WTC11 (cell line): ENCODE results near the gene LGR6. TPM values are rescaled to one million over a fixed set of nuclear protein-coding genes. Genes with fewer than 3 reads are reported as not detected.

Experiments used
- ATAC-seq: fragments of 200-7000 bp; cut with Tn5 transposase; 2 replicates; pipeline ENCODE4 v1.10.0; 2021; ENCODE audit warnings: mild to moderate bottlenecking, moderate library complexity
- CTCF ChIA-PET: fragments of 300-600 bp; sonication (Branson Sonifier 250); formaldehyde crosslinking; loops from one replicate; lab custom pipeline; 2021; ENCODE audit warnings: antibody characterized with exemption; lab: Charles Lee
- POLR2A ChIA-PET: fragments of 350-600 bp; sonication (Branson Sonifier 250); formaldehyde crosslinking; loops from one replicate; lab custom pipeline; 2021; ENCODE audit warnings: antibody characterized with exemption; lab: Charles Lee
- DNase-seq: peaks from one replicate; pipeline ENCODE4 v3.0.0; 2021; ENCODE audit warnings: low spot score
- H3K27ac Mint-ChIP-seq: 2 replicates; pipeline ENCODE4 v1.8.0; 2021; ENCODE audit warnings: mixed read lengths
- H3K27me3 Mint-ChIP-seq: 2 replicates; pipeline ENCODE4 v1.8.0; 2021; ENCODE audit warnings: low read depth, mild to moderate bottlenecking, moderate library complexity, mixed read lengths
- H3K36me3 Mint-ChIP-seq: 2 replicates; pipeline ENCODE4 v1.8.0; 2021; ENCODE audit warnings: mixed read lengths
- H3K4me1 Mint-ChIP-seq: 2 replicates; pipeline ENCODE4 v1.8.0; 2022; ENCODE audit warnings: mixed read lengths
- H3K4me3 Mint-ChIP-seq: 2 replicates; pipeline ENCODE4 v1.8.0; 2021; ENCODE audit warnings: mild to moderate bottlenecking, moderate library complexity, mixed read lengths
- H3K9me3 Mint-ChIP-seq: 2 replicates; pipeline ENCODE4 v1.8.0; 2021; ENCODE audit warnings: mixed read lengths
- ATF1 ChIP-seq: sonication (generic); formaldehyde crosslinking; IDR thresholded peaks from 2 replicates; pipeline ENCODE4 v1.8.1; 2023; ENCODE audit warnings: mild to moderate bottlenecking, moderate library complexity, missing genetic modification reagents
- CBFB ChIP-seq: sonication (generic); formaldehyde crosslinking; IDR thresholded peaks from 2 replicates; pipeline ENCODE4 v1.8.1; 2022; ENCODE audit warnings: mild to moderate bottlenecking, low read depth, missing genetic modification reagents
- CREB1 ChIP-seq: sonication (generic); formaldehyde crosslinking; IDR thresholded peaks from 2 replicates; pipeline ENCODE4 v1.8.0; 2023; ENCODE audit warnings: mild to moderate bottlenecking, missing genetic modification reagents
- KAT7 ChIP-seq: sonication (generic); formaldehyde crosslinking; IDR thresholded peaks from 2 replicates; pipeline ENCODE4 v1.8.1; 2023; ENCODE audit warnings: missing genetic modification reagents, mild to moderate bottlenecking, borderline replicate concordance
- MXD4 ChIP-seq: fragments of 250-450 bp; sonication (Bioruptor Pico); IDR thresholded peaks from 2 replicates; pipeline ENCODE4 v1.8.0; 2021; ENCODE audit warnings: mild to moderate bottlenecking, moderate library complexity, borderline replicate concordance
- NFYB ChIP-seq: sonication (generic); formaldehyde crosslinking; conservative IDR thresholded peaks from 2 replicates; pipeline ENCODE4 v1.8.0; 2022; ENCODE audit warnings: low read depth, missing genetic modification reagents
- SMAD3 ChIP-seq: sonication (generic); formaldehyde crosslinking; IDR thresholded peaks from 2 replicates; pipeline ENCODE4 v1.8.0; 2022; ENCODE audit warnings: missing genetic modification reagents, mild to moderate bottlenecking, borderline replicate concordance
- SMAD4 ChIP-seq: sonication (generic); formaldehyde crosslinking; IDR thresholded peaks from 2 replicates; pipeline ENCODE4 v1.8.0; 2022; ENCODE audit warnings: mild to moderate bottlenecking, missing genetic modification reagents
- SP1 ChIP-seq: sonication (generic); formaldehyde crosslinking; conservative IDR thresholded peaks from 2 replicates; pipeline ENCODE4 v1.8.1; 2022; ENCODE audit warnings: missing genetic modification reagents
- TCF7 ChIP-seq: sonication (generic); formaldehyde crosslinking; IDR thresholded peaks from 2 replicates; pipeline ENCODE4 v1.8.0; 2022; ENCODE audit warnings: mild to moderate bottlenecking, low read depth, missing genetic modification reagents, moderate library complexity
- TEAD1 ChIP-seq: sonication (generic); formaldehyde crosslinking; IDR thresholded peaks from 2 replicates; pipeline ENCODE4 v1.8.0; 2022; ENCODE audit warnings: mild to moderate bottlenecking, missing genetic modification reagents
- TP53 ChIP-seq: sonication (generic); formaldehyde crosslinking; IDR thresholded peaks from 2 replicates; pipeline ENCODE4 v1.8.1; 2023; ENCODE audit warnings: mild to moderate bottlenecking, missing genetic modification reagents
- ZNF138 ChIP-seq: sonication (generic); formaldehyde crosslinking; conservative IDR thresholded peaks from 2 replicates; pipeline ENCODE4 v1.8.1; 2022; ENCODE audit warnings: mild to moderate bottlenecking, moderate library complexity, missing genetic modification reagents
- total RNA-seq: library from RNA; stranded (reverse); gene quantifications from 3 replicates; pipeline ENCODE4 v1.2.3, GENCODE V29; 2021
- TF ChIP-seq, protein P1 (sequence below): sonication (generic); formaldehyde crosslinking; IDR thresholded peaks from 2 replicates; pipeline ENCODE4 v1.8.0; 2022; ENCODE audit warnings: mild to moderate bottlenecking, missing genetic modification reagents
- TF ChIP-seq, protein P2 (sequence below): sonication (generic); formaldehyde crosslinking; IDR thresholded peaks from 2 replicates; pipeline ENCODE4 v1.8.0; 2022; ENCODE audit warnings: mild to moderate bottlenecking, missing genetic modification reagents
- TF ChIP-seq, protein P3 (sequence below): sonication (generic); formaldehyde crosslinking; IDR thresholded peaks from 2 replicates; pipeline ENCODE4 v1.8.1; 2023; ENCODE audit warnings: mild to moderate bottlenecking, missing genetic modification reagents, moderate library complexity
- TF ChIP-seq, protein P4 (sequence below): fragments of 250-450 bp; sonication (Bioruptor Pico); IDR thresholded peaks from 2 replicates; pipeline ENCODE4 v1.9.0; 2021; ENCODE audit warnings: moderate library complexity, mild to moderate bottlenecking, inconsistent platforms, borderline replicate concordance
- TF ChIP-seq, protein P5 (sequence below): sonication (generic); formaldehyde crosslinking; IDR thresholded peaks from 2 replicates; pipeline ENCODE4 v1.8.0; 2022; ENCODE audit warnings: missing genetic modification reagents
- TF ChIP-seq, protein P6 (sequence below): sonication (generic); formaldehyde crosslinking; conservative IDR thresholded peaks from 2 replicates; pipeline ENCODE4 v1.8.1; 2022; ENCODE audit warnings: mild to moderate bottlenecking, missing genetic modification reagents

Gene LGR6
- total RNA-seq, 1 experiment from 2014 or later = 1.1 TPM

DNA sequence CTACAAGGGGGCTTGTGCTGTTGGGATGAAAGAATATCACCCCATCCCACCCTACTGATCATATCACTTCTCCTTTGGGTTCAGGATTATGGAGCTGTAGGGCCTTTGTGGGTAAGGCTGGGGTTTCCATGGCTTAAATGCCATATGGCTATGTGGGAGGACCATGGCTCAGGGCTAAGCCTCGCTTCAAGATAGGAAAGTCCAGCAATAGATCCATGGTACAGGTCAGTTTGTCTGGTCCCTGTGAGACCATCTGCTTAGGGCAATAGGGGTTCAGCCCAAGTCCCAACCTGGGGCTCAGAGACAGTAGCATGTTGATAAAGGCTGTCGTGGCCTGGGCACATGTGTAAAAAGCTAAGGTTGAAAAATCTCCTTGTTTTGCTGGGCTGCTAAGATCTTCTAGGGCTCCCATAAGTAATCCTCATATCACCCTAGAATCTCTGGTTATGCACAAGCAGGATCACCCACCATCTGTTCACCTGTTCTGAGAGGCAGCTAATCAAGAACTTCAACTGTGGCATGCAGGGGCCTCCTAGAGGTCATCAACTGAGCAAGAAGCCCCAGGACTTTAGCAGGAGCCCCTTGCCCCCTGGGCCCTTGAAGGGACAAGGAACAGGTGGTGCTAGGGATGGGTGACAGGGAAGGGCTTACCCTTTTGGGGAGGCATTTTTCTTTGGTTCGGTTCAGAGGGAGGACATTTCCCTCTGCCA lies 81.6 kb downstream of the LGR6 start:
- no peaks in the 10 kb centered on the region for H3K36me3 Mint-ChIP-seq
- no peak for DNase-seq
- H3K27ac Mint-ChIP-seq = no peak overlapping the region
- peaks cover 3% of the 10 kb centered on the region; the same call in 1 of the 2 replicates for H3K4me1 Mint-ChIP-seq
- H3K4me3 Mint-ChIP-seq = no peak overlapping the region
- TF ChIP-seq, protein P1, sequence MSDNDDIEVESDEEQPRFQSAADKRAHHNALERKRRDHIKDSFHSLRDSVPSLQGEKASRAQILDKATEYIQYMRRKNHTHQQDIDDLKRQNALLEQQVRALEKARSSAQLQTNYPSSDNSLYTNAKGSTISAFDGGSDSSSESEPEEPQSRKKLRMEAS (CRISPR knock-in tag) = no peak
- TF ChIP-seq, protein P2, sequence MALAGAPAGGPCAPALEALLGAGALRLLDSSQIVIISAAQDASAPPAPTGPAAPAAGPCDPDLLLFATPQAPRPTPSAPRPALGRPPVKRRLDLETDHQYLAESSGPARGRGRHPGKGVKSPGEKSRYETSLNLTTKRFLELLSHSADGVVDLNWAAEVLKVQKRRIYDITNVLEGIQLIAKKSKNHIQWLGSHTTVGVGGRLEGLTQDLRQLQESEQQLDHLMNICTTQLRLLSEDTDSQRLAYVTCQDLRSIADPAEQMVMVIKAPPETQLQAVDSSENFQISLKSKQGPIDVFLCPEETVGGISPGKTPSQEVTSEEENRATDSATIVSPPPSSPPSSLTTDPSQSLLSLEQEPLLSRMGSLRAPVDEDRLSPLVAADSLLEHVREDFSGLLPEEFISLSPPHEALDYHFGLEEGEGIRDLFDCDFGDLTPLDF (CRISPR knock-in tag) = no peak
- peaks cover 4% of the 10 kb centered on the region for H3K27me3 Mint-ChIP-seq
- ATAC-seq = no peak
- CTCF ChIA-PET = interaction anchor here (0.9 to 7.5 kb wide), 12 partner anchors 8 to 120 kb away, joined by 3 to 34 read pairs (median 6); partner anchors contain the start of genes LGR6 and UBE2T
- no peaks in the 10 kb centered on the region for H3K9me3 Mint-ChIP-seq
- POLR2A ChIA-PET = no interaction called here

DNA sequence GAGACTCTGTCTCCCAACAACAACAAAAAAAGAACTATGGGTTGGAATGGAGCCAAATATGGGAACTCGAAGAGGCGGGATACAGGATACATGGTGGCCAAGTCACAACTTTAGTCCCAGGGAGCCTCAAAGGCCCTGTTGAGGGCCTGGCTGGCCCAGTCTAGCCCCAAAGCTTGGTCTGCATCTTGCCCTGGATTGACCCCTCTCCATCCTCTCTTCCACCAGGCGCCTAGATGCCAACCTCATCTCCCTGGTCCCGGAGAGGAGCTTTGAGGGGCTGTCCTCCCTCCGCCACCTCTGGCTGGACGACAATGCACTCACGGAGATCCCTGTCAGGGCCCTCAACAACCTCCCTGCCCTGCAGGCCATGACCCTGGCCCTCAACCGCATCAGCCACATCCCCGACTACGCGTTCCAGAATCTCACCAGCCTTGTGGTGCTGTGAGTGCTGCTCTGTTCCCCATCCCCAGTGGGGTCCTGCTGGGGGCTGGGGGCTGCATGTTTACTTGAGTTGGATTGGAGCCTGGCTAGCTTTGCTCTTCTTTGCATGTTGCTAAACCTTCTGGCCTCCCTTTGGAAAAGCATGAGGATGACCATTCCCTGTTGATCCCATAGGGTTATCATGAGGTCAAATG lies 82.6 kb downstream of the LGR6 start:
- CTCF ChIA-PET = no interaction called here
- no peak overlapping the region for H3K27ac Mint-ChIP-seq
- no peak for TF ChIP-seq TCF7 (CRISPR knock-in tag)
- TF ChIP-seq CBFB (CRISPR knock-in tag) = no peak
- TF ChIP-seq, protein P3, sequence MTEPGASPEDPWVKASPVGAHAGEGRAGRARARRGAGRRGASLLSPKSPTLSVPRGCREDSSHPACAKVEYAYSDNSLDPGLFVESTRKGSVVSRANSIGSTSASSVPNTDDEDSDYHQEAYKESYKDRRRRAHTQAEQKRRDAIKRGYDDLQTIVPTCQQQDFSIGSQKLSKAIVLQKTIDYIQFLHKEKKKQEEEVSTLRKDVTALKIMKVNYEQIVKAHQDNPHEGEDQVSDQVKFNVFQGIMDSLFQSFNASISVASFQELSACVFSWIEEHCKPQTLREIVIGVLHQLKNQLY (CRISPR knock-in tag) = no peak
- TF ChIP-seq, protein P4, sequence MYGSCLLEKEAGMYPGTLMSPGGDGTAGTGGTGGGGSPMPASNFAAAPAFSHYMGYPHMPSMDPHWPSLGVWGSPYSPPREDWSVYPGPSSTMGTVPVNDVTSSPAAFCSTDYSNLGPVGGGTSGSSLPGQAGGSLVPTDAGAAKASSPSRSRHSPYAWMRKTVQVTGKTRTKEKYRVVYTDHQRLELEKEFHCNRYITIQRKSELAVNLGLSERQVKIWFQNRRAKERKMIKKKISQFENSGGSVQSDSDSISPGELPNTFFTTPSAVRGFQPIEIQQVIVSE = no peak
- TF ChIP-seq SMAD4 = no peak
- TF ChIP-seq, protein P5, sequence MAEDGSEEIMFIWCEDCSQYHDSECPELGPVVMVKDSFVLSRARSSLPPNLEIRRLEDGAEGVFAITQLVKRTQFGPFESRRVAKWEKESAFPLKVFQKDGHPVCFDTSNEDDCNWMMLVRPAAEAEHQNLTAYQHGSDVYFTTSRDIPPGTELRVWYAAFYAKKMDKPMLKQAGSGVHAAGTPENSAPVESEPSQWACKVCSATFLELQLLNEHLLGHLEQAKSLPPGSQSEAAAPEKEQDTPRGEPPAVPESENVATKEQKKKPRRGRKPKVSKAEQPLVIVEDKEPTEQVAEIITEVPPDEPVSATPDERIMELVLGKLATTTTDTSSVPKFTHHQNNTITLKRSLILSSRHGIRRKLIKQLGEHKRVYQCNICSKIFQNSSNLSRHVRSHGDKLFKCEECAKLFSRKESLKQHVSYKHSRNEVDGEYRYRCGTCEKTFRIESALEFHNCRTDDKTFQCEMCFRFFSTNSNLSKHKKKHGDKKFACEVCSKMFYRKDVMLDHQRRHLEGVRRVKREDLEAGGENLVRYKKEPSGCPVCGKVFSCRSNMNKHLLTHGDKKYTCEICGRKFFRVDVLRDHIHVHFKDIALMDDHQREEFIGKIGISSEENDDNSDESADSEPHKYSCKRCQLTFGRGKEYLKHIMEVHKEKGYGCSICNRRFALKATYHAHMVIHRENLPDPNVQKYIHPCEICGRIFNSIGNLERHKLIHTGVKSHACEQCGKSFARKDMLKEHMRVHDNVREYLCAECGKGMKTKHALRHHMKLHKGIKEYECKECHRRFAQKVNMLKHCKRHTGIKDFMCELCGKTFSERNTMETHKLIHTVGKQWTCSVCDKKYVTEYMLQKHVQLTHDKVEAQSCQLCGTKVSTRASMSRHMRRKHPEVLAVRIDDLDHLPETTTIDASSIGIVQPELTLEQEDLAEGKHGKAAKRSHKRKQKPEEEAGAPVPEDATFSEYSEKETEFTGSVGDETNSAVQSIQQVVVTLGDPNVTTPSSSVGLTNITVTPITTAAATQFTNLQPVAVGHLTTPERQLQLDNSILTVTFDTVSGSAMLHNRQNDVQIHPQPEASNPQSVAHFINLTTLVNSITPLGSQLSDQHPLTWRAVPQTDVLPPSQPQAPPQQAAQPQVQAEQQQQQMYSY (CRISPR knock-in tag) = no peak
- no peak for TF ChIP-seq CREB1 (CRISPR knock-in tag)
- no peak for TF ChIP-seq MXD4 (CRISPR knock-in tag)
- no peak for TF ChIP-seq KAT7 (CRISPR knock-in tag)
- TF ChIP-seq TP53 (CRISPR knock-in tag) = no peak
- no peak for TF ChIP-seq ZNF138 (CRISPR knock-in tag)
- TF ChIP-seq, all 79 proteins: peak for 0
- ATAC-seq (no peak), DNase-seq (no peak)
- no peaks in the 10 kb centered on the region for H3K36me3 Mint-ChIP-seq
- no peaks in the 10 kb centered on the region for H3K9me3 Mint-ChIP-seq
- POLR2A ChIA-PET = no interaction called here
- H3K4me1 Mint-ChIP-seq = peaks cover 12% of the 10 kb centered on the region
- H3K4me3 Mint-ChIP-seq = no peak overlapping the region
- H3K27me3 Mint-ChIP-seq = peaks cover 6% of the 10 kb centered on the region

DNA sequence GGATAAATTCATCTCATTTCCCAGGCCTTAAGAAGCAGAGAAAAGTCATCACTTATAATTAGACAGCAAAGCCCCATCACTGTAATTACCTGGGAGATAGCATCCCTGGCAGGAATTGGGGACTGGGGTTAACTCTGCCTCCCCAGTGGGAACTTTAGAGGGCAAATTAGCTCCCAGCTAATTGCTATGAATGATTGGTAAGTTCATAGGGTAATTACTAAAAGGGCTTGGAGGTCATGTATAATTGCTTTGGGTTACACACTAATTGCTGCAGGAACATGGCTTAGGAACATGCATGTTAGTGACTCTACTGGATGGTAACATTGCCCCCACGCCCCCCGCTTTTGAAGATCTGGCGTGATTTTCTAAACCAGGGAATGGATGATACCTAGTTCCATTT lies 83.3 kb downstream of the LGR6 start:
- ATAC-seq (no peak), DNase-seq (no peak)
- H3K27me3 Mint-ChIP-seq = peaks cover 6% of the 10 kb centered on the region
- H3K4me1 Mint-ChIP-seq = peaks cover 14% of the 10 kb centered on the region
- no peaks in the 10 kb centered on the region for H3K36me3 Mint-ChIP-seq
- CTCF ChIA-PET = interaction anchor here (0.6 kb wide), 1 partner anchor 543 kb away, joined by 3 read pairs; no protein-coding TSS in a partner anchor
- H3K9me3 Mint-ChIP-seq = no peaks in the 10 kb centered on the region
- POLR2A ChIA-PET = no interaction called here
- H3K4me3 Mint-ChIP-seq = no peak overlapping the region
- no peak overlapping the region for H3K27ac Mint-ChIP-seq
- TF ChIP-seq TEAD1 (CRISPR knock-in tag) = no peak
- no peak for TF ChIP-seq SMAD3 (CRISPR knock-in tag)
- TF ChIP-seq, protein P1 (CRISPR knock-in tag) = no peak
- no peak for TF ChIP-seq CBFB (CRISPR knock-in tag)
- no peak for TF ChIP-seq ATF1 (CRISPR knock-in tag)
- TF ChIP-seq, protein P6, sequence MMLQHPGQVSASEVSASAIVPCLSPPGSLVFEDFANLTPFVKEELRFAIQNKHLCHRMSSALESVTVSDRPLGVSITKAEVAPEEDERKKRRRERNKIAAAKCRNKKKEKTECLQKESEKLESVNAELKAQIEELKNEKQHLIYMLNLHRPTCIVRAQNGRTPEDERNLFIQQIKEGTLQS = no peak
- TF ChIP-seq SP1 (CRISPR knock-in tag) = no peak
- TF ChIP-seq, protein P5 (CRISPR knock-in tag) = no peak
- TF ChIP-seq NFYB (CRISPR knock-in tag) = no peak
